ENCODE data around the gene RPP30. TPM values are rescaled to one million over a fixed set of nuclear protein-coding genes. Genes with fewer than 3 reads are reported as not detected.
A peak's percentile ranks its signal among the peaks of the same experiment; 100 is the strongest.

RPP30 gene
- total and polyA plus RNA-seq, 4 donors = 11.2 to 22.6 (median 13.0) TPM

DNA sequence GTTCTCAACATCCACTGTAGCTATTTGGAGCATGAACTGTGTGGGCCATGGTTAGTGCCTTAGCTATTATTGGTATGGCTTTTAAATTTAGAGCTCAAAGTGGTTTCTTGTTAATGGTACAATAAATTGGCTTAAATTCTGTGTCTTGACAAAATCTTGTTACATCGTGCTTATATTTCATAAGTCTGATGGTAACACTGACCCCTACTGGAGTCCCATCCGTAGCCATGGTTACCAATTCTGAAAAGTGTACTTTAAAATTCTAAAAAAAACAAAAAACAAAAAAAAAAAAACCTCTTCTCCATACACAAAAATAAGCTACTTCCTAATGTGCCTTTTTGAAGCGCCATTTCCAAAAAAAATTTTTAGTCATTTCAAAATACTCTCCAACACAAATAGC is 6.4 kb upstream of the RPP30 start:
- H3K9ac ChIP-seq (ENCODE audit: low read depth in 1 of 2, low read length in 2 of 2) = no peak overlapping the region
- H3K36me3 ChIP-seq (ENCODE audit: control insufficient read depth in 4 of 4, insufficient read depth in 3 of 4, low read depth in 1 of 4, low read length in 3 of 4) = no peaks in the 10 kb centered on the region
- H3K4me1 ChIP-seq (ENCODE audit: control insufficient read depth in 4 of 4, insufficient read depth in 4 of 4, low read length in 3 of 4) = no peaks in the 10 kb centered on the region
- H3K4me3 ChIP-seq (ENCODE audit: low read depth in 1 of 3, low read length in 3 of 3) = no peak overlapping the region
- peaks cover 0 to 5% (median 0%) of the 10 kb centered on the region in 4 donors for H3K27me3 ChIP-seq (ENCODE audit: control insufficient read depth in 4 of 4, insufficient read depth in 4 of 4, low read length in 3 of 4)
- no peak overlapping the region for H3K27ac ChIP-seq (ENCODE audit: low read depth in 1 of 2, low read length in 2 of 2)
- no peak for DNase-seq (ENCODE audit: low spot score)
- TF ChIP-seq FOXA1 (IDR thresholded peaks at IDR 0.05) (no peak), YY1 (IDR thresholded peaks at IDR 0.05) (no peak)
- TF ChIP-seq, protein P1, sequence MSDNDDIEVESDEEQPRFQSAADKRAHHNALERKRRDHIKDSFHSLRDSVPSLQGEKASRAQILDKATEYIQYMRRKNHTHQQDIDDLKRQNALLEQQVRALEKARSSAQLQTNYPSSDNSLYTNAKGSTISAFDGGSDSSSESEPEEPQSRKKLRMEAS (IDR thresholded peaks at IDR 0.05) = no peak
- TF ChIP-seq, protein P2, sequence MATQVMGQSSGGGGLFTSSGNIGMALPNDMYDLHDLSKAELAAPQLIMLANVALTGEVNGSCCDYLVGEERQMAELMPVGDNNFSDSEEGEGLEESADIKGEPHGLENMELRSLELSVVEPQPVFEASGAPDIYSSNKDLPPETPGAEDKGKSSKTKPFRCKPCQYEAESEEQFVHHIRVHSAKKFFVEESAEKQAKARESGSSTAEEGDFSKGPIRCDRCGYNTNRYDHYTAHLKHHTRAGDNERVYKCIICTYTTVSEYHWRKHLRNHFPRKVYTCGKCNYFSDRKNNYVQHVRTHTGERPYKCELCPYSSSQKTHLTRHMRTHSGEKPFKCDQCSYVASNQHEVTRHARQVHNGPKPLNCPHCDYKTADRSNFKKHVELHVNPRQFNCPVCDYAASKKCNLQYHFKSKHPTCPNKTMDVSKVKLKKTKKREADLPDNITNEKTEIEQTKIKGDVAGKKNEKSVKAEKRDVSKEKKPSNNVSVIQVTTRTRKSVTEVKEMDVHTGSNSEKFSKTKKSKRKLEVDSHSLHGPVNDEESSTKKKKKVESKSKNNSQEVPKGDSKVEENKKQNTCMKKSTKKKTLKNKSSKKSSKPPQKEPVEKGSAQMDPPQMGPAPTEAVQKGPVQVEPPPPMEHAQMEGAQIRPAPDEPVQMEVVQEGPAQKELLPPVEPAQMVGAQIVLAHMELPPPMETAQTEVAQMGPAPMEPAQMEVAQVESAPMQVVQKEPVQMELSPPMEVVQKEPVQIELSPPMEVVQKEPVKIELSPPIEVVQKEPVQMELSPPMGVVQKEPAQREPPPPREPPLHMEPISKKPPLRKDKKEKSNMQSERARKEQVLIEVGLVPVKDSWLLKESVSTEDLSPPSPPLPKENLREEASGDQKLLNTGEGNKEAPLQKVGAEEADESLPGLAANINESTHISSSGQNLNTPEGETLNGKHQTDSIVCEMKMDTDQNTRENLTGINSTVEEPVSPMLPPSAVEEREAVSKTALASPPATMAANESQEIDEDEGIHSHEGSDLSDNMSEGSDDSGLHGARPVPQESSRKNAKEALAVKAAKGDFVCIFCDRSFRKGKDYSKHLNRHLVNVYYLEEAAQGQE (IDR thresholded peaks at IDR 0.05) = no peak
- WGBS = 44% methylated on average over 3 of the region's 3 CpGs
- H3K9me3 ChIP-seq (ENCODE audit: control insufficient read depth in 4 of 4, low read length in 3 of 4) = peaks cover 0 to 5% (median 1%) of the 10 kb centered on the region in 4 donors

DNA sequence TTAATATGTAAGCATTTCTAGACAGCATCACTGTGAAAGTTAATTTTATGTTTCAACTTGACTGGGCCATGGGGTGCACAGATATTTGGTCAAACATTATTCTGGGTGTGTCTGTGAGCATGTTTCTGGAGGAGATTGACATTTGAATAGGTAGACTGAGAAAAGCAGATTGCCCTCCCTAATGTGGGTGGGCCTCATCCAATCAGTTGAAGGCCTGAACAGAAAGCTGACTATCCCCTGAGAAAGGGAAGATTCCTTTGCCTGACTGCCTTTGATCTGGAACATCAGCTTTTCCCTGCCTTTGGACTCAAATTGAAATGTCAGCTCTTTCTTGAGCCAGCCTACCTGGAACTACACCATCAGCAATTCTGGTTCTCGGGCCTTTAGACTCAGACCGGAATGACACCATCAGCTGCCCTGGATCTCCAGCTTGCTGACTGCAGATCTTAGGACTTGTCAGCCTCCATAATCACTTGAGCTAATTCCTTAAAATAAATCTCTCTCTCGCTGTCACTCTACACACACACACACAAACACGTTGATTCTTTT is 5.7 kb upstream of the RPP30 start:
- no peak for DNase-seq (ENCODE audit: low spot score)
- 83% methylated on average over 4 of the region's 4 CpGs for WGBS
- H3K27me3 ChIP-seq (ENCODE audit: control insufficient read depth in 4 of 4, insufficient read depth in 4 of 4, low read length in 3 of 4) = peaks cover 0 to 5% (median 0%) of the 10 kb centered on the region in 4 donors
- no peak overlapping the region for H3K27ac ChIP-seq (ENCODE audit: low read depth in 1 of 2, low read length in 2 of 2)
- H3K4me1 ChIP-seq (ENCODE audit: control insufficient read depth in 4 of 4, insufficient read depth in 4 of 4, low read length in 3 of 4) = peaks cover 0 to 4% (median 0%) of the 10 kb centered on the region in 4 donors
- H3K36me3 ChIP-seq (ENCODE audit: control insufficient read depth in 4 of 4, insufficient read depth in 3 of 4, low read depth in 1 of 4, low read length in 3 of 4) = no peaks in the 10 kb centered on the region
- H3K9ac ChIP-seq (ENCODE audit: low read depth in 1 of 2, low read length in 2 of 2) = no peak overlapping the region
- TF ChIP-seq HNF4G (IDR thresholded peaks at IDR 0.05) (no peak), RXRA (IDR thresholded peaks at IDR 0.05) (no peak)
- H3K4me3 ChIP-seq (ENCODE audit: low read depth in 1 of 3, low read length in 3 of 3) = no peak overlapping the region
- H3K9me3 ChIP-seq (ENCODE audit: control insufficient read depth in 4 of 4, low read length in 3 of 4) = peaks cover 0 to 5% (median 2%) of the 10 kb centered on the region in 4 donors

DNA sequence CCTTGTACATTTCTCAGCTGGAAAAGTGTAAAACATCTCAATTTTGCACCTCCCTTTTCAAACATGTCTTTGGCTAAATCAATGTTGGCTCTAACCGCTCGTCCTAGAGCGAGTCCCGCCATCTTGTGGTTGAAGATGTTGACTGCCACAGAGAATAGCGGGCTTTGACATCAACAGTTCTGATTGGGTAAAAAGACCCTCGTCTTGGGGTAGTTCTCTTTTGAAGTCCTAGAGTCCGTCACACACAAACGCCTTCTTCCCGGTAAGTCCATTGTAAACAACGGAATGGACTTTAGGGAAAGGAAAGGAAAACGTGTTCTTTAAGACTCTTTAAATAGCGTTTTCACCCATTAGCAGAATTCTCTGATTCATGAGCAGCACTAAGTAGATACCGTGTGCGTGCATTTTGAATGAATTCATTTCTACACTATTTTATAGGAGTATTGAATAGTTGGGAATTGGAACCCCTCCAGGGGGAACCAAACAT is 452 bp upstream of the RPP30 start:
- 4% methylated on average over 14 of the region's 14 CpGs for WGBS
- peaks cover 0 to 6% (median 5%) of the 10 kb centered on the region in 4 donors for H3K36me3 ChIP-seq (ENCODE audit: control insufficient read depth in 4 of 4, insufficient read depth in 3 of 4, low read depth in 1 of 4, low read length in 3 of 4)
- peak overlapping the region; percentile 11 to 79 for H3K9ac ChIP-seq (ENCODE audit: low read depth in 1 of 2, low read length in 2 of 2)
- peaks cover 3 to 23% (median 10%) of the 10 kb centered on the region in 4 donors for H3K4me1 ChIP-seq (ENCODE audit: control insufficient read depth in 4 of 4, insufficient read depth in 4 of 4, low read length in 3 of 4)
- DNase-seq (ENCODE audit: low spot score) = no peak
- TF ChIP-seq FOXA1 (IDR thresholded peaks at IDR 0.05) (peak; percentile 16), SP1 (IDR thresholded peaks at IDR 0.05) (no peak), RAD21 (IDR thresholded peaks at IDR 0.05) (peak; percentile 55 to 57)
- TF ChIP-seq, protein P3, sequence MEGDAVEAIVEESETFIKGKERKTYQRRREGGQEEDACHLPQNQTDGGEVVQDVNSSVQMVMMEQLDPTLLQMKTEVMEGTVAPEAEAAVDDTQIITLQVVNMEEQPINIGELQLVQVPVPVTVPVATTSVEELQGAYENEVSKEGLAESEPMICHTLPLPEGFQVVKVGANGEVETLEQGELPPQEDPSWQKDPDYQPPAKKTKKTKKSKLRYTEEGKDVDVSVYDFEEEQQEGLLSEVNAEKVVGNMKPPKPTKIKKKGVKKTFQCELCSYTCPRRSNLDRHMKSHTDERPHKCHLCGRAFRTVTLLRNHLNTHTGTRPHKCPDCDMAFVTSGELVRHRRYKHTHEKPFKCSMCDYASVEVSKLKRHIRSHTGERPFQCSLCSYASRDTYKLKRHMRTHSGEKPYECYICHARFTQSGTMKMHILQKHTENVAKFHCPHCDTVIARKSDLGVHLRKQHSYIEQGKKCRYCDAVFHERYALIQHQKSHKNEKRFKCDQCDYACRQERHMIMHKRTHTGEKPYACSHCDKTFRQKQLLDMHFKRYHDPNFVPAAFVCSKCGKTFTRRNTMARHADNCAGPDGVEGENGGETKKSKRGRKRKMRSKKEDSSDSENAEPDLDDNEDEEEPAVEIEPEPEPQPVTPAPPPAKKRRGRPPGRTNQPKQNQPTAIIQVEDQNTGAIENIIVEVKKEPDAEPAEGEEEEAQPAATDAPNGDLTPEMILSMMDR (IDR thresholded peaks at IDR 0.05; ENCODE audit: low read depth, low read length, missing input control) = peak; percentile 30
- no peaks in the 10 kb centered on the region for H3K27me3 ChIP-seq (ENCODE audit: control insufficient read depth in 4 of 4, insufficient read depth in 4 of 4, low read length in 3 of 4)
- peak overlapping the region; percentile 84 to 96 (median 88) for H3K4me3 ChIP-seq (ENCODE audit: low read depth in 1 of 3, low read length in 3 of 3)
- H3K9me3 ChIP-seq (ENCODE audit: control insufficient read depth in 4 of 4, low read length in 3 of 4) = peaks cover 0 to 5% (median 2%) of the 10 kb centered on the region in 4 donors
- peak overlapping the region; percentile 65 to 70 for H3K27ac ChIP-seq (ENCODE audit: low read depth in 1 of 2, low read length in 2 of 2)

Data from liver (tissue), 9 donors.